ENCODE results near the gene ISY1.

The ISY1 gene

DNA sequence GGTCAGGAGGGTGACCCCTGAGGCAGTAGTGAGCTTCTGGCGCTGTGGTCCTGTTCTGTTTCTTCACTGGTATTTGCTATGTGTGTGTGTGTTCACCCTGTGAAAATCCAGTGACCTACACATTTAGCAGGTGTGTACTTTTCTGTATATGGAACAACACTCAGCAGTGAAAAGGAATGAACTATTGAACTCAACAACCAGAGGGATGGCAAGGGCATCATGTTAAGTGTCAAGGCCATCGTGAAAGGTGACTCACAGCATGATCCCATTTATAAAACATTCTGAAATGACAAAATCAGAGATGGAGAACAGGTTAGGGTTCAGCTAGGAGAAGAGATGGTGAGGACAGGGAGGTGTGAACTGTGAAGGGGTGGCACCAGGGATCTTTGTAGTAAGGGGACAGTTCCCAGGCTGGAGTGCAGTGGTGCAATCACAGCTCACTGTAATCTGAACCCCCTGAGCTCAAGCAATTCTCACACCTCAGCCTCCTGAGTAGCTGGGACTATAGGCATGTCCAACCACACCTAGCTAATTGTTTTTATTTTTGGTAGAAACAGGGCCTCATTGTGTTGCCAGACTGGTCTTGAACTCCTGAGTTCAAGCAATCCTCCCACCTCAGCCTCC, 29.3 kb downstream of the ISY1 start:
- no peaks in the 10 kb centered on the region for H3F3A ChIP-seq (ENCODE audit: insufficient read depth, low read length)
- no peaks in the 10 kb centered on the region for H3K79me2 ChIP-seq (ENCODE audit: insufficient read depth, low read length)
- H2AFZ ChIP-seq (ENCODE audit: low read length): no peak overlapping the region
- H3K9me3 ChIP-seq (ENCODE audit: low read length): no peaks in the 10 kb centered on the region
- peaks cover 93% of the 10 kb centered on the region for H3K36me3 ChIP-seq (ENCODE audit: insufficient read depth, low read length)
- TF ChIP-seq, protein P1, sequence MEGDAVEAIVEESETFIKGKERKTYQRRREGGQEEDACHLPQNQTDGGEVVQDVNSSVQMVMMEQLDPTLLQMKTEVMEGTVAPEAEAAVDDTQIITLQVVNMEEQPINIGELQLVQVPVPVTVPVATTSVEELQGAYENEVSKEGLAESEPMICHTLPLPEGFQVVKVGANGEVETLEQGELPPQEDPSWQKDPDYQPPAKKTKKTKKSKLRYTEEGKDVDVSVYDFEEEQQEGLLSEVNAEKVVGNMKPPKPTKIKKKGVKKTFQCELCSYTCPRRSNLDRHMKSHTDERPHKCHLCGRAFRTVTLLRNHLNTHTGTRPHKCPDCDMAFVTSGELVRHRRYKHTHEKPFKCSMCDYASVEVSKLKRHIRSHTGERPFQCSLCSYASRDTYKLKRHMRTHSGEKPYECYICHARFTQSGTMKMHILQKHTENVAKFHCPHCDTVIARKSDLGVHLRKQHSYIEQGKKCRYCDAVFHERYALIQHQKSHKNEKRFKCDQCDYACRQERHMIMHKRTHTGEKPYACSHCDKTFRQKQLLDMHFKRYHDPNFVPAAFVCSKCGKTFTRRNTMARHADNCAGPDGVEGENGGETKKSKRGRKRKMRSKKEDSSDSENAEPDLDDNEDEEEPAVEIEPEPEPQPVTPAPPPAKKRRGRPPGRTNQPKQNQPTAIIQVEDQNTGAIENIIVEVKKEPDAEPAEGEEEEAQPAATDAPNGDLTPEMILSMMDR (IDR thresholded peaks at IDR 0.05; ENCODE audit: low read length): no peak
- TF ChIP-seq EZH2 (IDR thresholded peaks at IDR 0.05; ENCODE audit: borderline replicate concordance, low read length): no peak
- H3K4me3 ChIP-seq (ENCODE audit: low read depth, low read length, poor library complexity, severe bottlenecking): no peak overlapping the region
- H3K4me1 ChIP-seq (ENCODE audit: insufficient read depth, low read length, severe bottlenecking): no peaks in the 10 kb centered on the region
- no peaks in the 10 kb centered on the region for H3K9me2 ChIP-seq (ENCODE audit: low read depth, low read length)
- no peak overlapping the region for H3K27ac ChIP-seq (ENCODE audit: low read depth, low read length, poor library complexity, severe bottlenecking)
- no peak overlapping the region for H3K9ac ChIP-seq (ENCODE audit: low read length)
- no peaks in the 10 kb centered on the region for H3K27me3 ChIP-seq (ENCODE audit: insufficient read depth, low read length)
- no peaks in the 10 kb centered on the region for H4K20me1 ChIP-seq (ENCODE audit: insufficient read depth, low read length)
- no peak overlapping the region for H3K4me2 ChIP-seq (ENCODE audit: low read length)

DNA sequence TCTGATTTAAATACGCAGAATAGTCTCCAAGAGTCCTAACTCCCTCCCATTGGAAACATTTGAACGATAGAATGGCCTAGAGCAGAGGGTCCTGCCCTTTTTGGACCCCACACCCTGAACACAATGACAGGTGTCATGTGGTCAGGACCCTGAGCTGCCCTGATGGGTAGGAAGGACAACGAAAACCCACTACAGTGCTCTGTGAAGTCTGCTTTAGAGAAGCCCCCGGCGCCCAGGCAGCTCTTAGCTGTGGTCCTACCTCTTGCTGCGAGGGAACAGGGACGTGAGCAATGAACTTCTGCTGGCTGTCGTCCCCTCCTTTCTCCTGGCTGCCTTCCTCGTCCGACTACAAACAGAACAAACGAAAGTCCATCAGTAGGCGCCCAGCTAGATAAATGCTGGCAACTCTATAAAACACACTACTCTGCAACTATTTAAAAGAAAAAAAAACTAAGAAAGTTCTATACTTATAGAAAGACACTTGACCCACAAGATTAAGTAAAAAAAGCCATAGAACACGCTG, 30.5 kb downstream of the ISY1 start:
- Histone ChIP-seq H3K27ac (ENCODE audit: low read depth, low read length, poor library complexity, severe bottlenecking) (no peak overlapping the region), H3F3A (ENCODE audit: insufficient read depth, low read length) (no peaks in the 10 kb centered on the region), H3K9ac (ENCODE audit: low read length) (no peak overlapping the region), H3K4me1 (ENCODE audit: insufficient read depth, low read length, severe bottlenecking) (no peaks in the 10 kb centered on the region), H2AFZ (ENCODE audit: low read length) (no peak overlapping the region), H3K9me3 (ENCODE audit: low read length) (no peaks in the 10 kb centered on the region), H3K27me3 (ENCODE audit: insufficient read depth, low read length) (no peaks in the 10 kb centered on the region), H3K4me2 (ENCODE audit: low read length) (no peak overlapping the region), H3K79me2 (ENCODE audit: insufficient read depth, low read length) (no peaks in the 10 kb centered on the region), H3K36me3 (ENCODE audit: insufficient read depth, low read length) (peaks cover 81% of the 10 kb centered on the region), H3K4me3 (ENCODE audit: low read depth, low read length, poor library complexity, severe bottlenecking) (no peak overlapping the region), H4K20me1 (ENCODE audit: insufficient read depth, low read length) (no peaks in the 10 kb centered on the region), H3K9me2 (ENCODE audit: low read depth, low read length) (no peaks in the 10 kb centered on the region)
- no peak for TF ChIP-seq EZH2 (IDR thresholded peaks at IDR 0.05; ENCODE audit: borderline replicate concordance, low read length)
- TF ChIP-seq, protein P1 (IDR thresholded peaks at IDR 0.05; ENCODE audit: low read length): no peak

DNA sequence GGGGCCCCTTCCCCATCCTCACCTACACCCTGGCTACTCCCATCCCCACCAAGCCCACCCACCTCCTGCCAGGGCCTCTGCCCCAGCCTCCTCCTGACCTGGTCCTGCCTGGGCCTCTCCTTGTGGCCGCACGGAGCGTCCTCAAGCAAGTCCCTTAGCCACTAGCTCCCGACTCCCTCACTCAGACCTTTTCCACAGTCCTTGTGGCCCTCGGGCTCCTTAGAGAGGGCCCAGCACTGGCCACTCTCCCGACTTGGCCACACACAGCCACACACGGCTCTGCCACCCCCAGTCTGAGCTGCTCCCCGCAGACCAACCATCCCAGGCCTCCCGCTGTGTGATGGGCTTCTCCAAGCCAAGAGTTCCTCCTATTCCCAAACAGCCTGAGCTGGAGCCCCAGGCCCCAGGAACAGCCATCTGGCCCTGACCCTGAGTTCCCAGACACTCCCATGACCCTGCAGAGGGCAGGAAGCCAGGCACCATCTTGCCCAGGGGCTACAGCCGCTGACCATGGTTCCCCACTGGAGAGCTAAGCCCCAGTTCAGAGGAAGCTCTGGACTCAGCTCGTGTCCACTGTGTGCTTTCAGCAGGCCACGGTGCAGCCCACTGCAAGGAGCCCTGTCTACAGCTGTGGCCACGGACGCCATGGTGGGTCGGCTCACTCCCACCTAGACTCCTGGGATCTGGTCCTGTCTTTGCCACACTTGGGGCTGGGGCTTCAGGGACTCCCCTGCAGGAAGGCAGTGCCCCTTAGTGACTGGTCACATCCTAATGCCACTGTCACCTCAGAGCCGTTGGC, 32.3 kb downstream of the ISY1 start:
- Histone ChIP-seq H3K4me3 (ENCODE audit: low read depth, low read length, poor library complexity, severe bottlenecking) (no peak overlapping the region), H3K27ac (ENCODE audit: low read depth, low read length, poor library complexity, severe bottlenecking) (no peak overlapping the region), H3K9ac (ENCODE audit: low read length) (no peak overlapping the region), H3K79me2 (ENCODE audit: insufficient read depth, low read length) (no peaks in the 10 kb centered on the region), H3K4me2 (ENCODE audit: low read length) (no peak overlapping the region), H3K9me3 (ENCODE audit: low read length) (no peaks in the 10 kb centered on the region), H3K9me2 (ENCODE audit: low read depth, low read length) (no peaks in the 10 kb centered on the region), H2AFZ (ENCODE audit: low read length) (no peak overlapping the region), H3K4me1 (ENCODE audit: insufficient read depth, low read length, severe bottlenecking) (peaks cover 2% of the 10 kb centered on the region), H3F3A (ENCODE audit: insufficient read depth, low read length) (no peaks in the 10 kb centered on the region), H3K27me3 (ENCODE audit: insufficient read depth, low read length) (no peaks in the 10 kb centered on the region), H3K36me3 (ENCODE audit: insufficient read depth, low read length) (peaks cover 63% of the 10 kb centered on the region), H4K20me1 (ENCODE audit: insufficient read depth, low read length) (no peaks in the 10 kb centered on the region)
- no peak for TF ChIP-seq EZH2 (IDR thresholded peaks at IDR 0.05; ENCODE audit: borderline replicate concordance, low read length)
- TF ChIP-seq, protein P1 (IDR thresholded peaks at IDR 0.05; ENCODE audit: low read length): no peak
